Measurements from ENCODE around the gene NDUFS1.

DNA sequence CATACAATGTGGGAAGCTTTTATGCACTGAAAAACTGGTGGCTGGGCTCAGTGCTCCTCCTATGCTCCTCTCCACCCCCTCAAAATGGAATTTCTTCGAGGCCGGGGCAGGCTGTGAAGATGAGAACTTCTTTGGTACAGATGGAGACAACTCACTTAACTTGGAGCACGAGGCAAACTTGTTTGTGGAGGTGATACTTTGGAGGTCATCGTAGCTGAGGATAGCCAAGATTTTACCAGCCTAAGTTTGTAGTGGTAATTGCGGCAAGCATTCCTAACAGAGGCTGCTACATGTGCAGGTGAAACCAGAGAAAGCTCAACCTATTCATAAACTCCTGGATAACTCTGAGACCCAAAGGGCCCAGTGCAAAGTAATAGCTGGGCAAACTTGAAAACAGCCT is 13.6 kb downstream of the NDUFS1 start:
- TF ChIP-seq POLR2AphosphoS5 (IDR thresholded peaks at IDR 0.05), result no peak
- TF ChIP-seq POLR2A (IDR thresholded peaks at IDR 0.05; ENCODE audit: low read depth), result no peak
- no peak for TF ChIP-seq CTCF (IDR thresholded peaks at IDR 0.05)
- TF ChIP-seq EP300 (IDR thresholded peaks at IDR 0.05), result no peak

Measured in esophagus muscularis mucosa (tissue), 4 donors.